Muscle layer of colon (tissue), 2 donors: ENCODE data around the gene XPO4.
"Not testable (repeated sequence)": the region's sequence is repeated elsewhere in the genome, so short reads cannot be mapped to it uniquely, and the experiment has no call there.

Experiments
- H3K27ac ChIP-seq: one replicate; pipeline ENCODE4 v1.7.0; 2013; ENCODE audit warnings: low read depth, mild to moderate bottlenecking, low read length, moderate library complexity
- H3K27me3 ChIP-seq, 2 donors: one replicate each; pipeline ENCODE4 v1.7.0; 2013; ENCODE audit warnings: low read length in 2 of 2, mild to moderate bottlenecking in 2 of 2; ENCODE audit not compliant: insufficient read depth in 2 of 2, control insufficient read depth in 1 of 2
- H3K36me3 ChIP-seq: one replicate; pipeline ENCODE4 v1.7.0; 2013; ENCODE audit warnings: mild to moderate bottlenecking, low read length; ENCODE audit not compliant: insufficient read depth
- H3K4me1 ChIP-seq: one replicate; pipeline ENCODE4 v1.7.0; 2013; ENCODE audit warnings: mild to moderate bottlenecking, low read length; ENCODE audit not compliant: insufficient read depth
- H3K4me3 ChIP-seq, 2 donors: one replicate each; pipeline ENCODE4 v1.7.0; 2013; ENCODE audit warnings: low read length in 2 of 2, low read depth in 1 of 2, mild to moderate bottlenecking in 1 of 2, moderate library complexity in 1 of 2
- H3K9ac ChIP-seq: one replicate; pipeline ENCODE4 v1.7.0; 2013; ENCODE audit warnings: low read length
- H3K9me3 ChIP-seq: one replicate; pipeline ENCODE4 v1.7.0; 2013; ENCODE audit warnings: mild to moderate bottlenecking, low read length
- donor health status: abdominal sarcoma.
- donor health status: Adenocarcinoma of cecum.

The XPO4 gene

DNA sequence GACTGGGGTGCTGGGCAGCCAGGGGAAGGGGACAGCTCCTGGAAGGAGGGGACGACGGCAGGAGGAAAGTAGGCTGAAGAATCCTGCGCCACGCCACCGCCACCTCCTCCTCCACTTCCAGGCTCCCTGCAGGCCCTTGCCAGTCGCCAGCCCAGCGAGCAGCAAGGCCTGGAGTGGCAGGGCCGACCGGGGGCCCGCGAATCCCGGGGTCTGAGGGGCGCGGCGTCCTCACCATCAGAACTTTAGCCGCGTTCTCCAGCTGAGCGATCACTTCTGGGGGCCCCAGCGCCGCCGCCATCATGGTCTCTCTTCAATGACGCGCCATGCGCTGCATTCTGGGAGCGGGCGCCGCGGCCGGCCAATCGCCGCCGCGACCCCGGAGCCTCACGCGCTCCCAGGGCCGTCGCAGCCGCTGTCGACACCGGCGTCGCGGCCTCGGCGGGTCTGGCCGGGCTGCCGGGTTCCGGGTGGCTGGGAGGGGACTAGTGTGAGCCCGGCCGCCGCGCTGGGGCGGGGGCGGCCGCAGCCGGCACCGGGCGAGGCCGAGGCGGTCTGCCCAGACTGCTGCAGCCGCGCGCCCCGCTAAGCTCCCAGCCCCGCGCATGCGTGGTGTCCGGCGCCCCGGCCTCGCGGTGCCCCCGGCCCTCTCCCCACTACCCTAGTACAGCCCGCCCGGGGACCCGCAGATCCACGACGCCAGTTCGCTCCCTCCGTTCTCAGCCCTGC lies at the start of gene XPO4:
Gene XPO4, minus strand, starts transcription at position 309 of the 726 bp plus-strand sequence. Its CDS starts 8 bp downstream, at position 301.
- peaks cover 12% of the 10 kb centered on the region for H3K4me1 ChIP-seq
- H3K36me3 ChIP-seq = no peaks in the 10 kb centered on the region
- peak within 1 kb of the TSS; percentile 85 to 86 for H3K4me3 ChIP-seq
- H3K9ac ChIP-seq = peak within 1 kb of the TSS; percentile 93
- no peaks in the 10 kb centered on the region for H3K9me3 ChIP-seq
- H3K27ac ChIP-seq = peak within 1 kb of the TSS; percentile 91
- H3K27me3 ChIP-seq = no peaks in the 10 kb centered on the region

- not testable (repeated sequence) for H3K27ac ChIP-seq, H3K27me3 ChIP-seq, H3K9me3 ChIP-seq, H3K4me3 ChIP-seq, H3K36me3 ChIP-seq, H3K4me1 ChIP-seq, H3K9ac ChIP-seq
These were observed 45.5 kb upstream of the XPO4 start for GRCh38 chr13:20948001-20948400.

GRCh38 chr13:20945952-20946383 lies 43.4 kb upstream of the XPO4 start:
- Histone ChIP-seq H3K4me1 (peaks cover 14% of the 10 kb centered on the region), H3K9me3 (no peaks in the 10 kb centered on the region), H3K9ac (no peak overlapping the region), H3K36me3 (no peaks in the 10 kb centered on the region), H3K4me3 (no peak overlapping the region), H3K27ac (no peak overlapping the region), H3K27me3 (no peaks in the 10 kb centered on the region)

GRCh38 chr13:20942938-20943559 lies 40.5 kb upstream of the XPO4 start:
- no peaks in the 10 kb centered on the region for H3K9me3 ChIP-seq
- peak overlapping the region; percentile 65 for H3K27ac ChIP-seq
- H3K36me3 ChIP-seq = no peaks in the 10 kb centered on the region
- peak overlapping the region in 1 of 2 donors; percentile 16 for H3K4me3 ChIP-seq
- H3K4me1 ChIP-seq = peaks cover 23% of the 10 kb centered on the region
- H3K27me3 ChIP-seq = no peaks in the 10 kb centered on the region
- no peak overlapping the region for H3K9ac ChIP-seq

GRCh38 chr13:20940511-20940910 lies 38.0 kb upstream of the XPO4 start:
- not testable (repeated sequence) for H3K9ac ChIP-seq, H3K9me3 ChIP-seq, H3K27ac ChIP-seq, H3K4me3 ChIP-seq, H3K27me3 ChIP-seq, H3K36me3 ChIP-seq
- peaks cover 23% of the 10 kb centered on the region for H3K4me1 ChIP-seq

GRCh38 chr13:20940083-20940482 lies 37.5 kb upstream of the XPO4 start:
- H3K9ac ChIP-seq = no peak overlapping the region
- no peaks in the 10 kb centered on the region for H3K9me3 ChIP-seq
- H3K36me3 ChIP-seq = no peaks in the 10 kb centered on the region
- H3K4me1 ChIP-seq = peaks cover 23% of the 10 kb centered on the region
- no peak overlapping the region for H3K4me3 ChIP-seq
- no peak overlapping the region for H3K27ac ChIP-seq
- H3K27me3 ChIP-seq = no peaks in the 10 kb centered on the region

DNA sequence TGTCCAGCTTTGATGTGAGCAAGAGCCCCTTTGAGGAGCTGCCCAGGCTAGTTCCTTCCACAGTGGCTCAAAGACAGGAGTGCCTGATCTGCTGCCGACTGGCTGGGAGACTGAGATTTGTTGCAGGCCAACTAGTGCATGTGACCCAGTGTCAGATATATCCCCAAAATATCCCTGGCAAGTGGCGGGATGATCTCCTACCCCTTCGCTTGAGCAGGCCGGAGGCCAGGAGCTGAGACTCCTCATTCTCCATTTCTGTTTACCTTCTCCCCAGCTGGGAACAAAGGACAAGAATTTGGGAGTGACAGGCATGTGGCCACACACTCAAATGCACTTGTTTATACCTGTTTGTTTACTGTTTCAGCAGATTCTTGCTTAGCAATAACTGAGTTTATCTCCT lies 37.1 kb upstream of the XPO4 start:
- peaks cover 23% of the 10 kb centered on the region for H3K4me1 ChIP-seq
- H3K27me3 ChIP-seq = no peaks in the 10 kb centered on the region
- H3K4me3 ChIP-seq = no peak overlapping the region
- no peak overlapping the region for H3K27ac ChIP-seq
- H3K9me3 ChIP-seq = no peaks in the 10 kb centered on the region
- H3K36me3 ChIP-seq = no peaks in the 10 kb centered on the region
- H3K9ac ChIP-seq = no peak overlapping the region

DNA sequence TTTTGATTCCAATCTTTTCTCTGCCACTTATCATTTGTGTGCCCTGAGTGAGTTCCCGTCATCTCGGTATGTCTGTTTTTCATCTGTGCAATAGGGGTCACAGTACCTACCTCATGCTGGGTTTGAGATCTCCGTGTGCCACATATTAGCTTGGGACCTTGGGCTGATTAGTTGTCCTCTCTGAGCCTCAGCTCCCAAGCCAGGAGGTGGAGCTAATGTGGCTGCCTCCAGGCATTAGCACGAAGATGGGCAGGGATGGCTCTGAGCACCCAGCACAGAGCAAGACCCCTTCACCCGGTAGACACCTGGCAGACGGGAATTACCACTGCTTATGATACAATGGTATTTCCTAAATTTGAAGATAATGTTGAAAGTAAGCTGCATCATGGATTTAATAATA lies 35.8 kb upstream of the XPO4 start:
- Histone ChIP-seq H3K27ac (no peak overlapping the region), H3K27me3 (no peaks in the 10 kb centered on the region), H3K9me3 (no peaks in the 10 kb centered on the region), H3K4me1 (peaks cover 18% of the 10 kb centered on the region), H3K4me3 (no peak overlapping the region), H3K9ac (no peak overlapping the region), H3K36me3 (no peaks in the 10 kb centered on the region)

GRCh38 chr13:20927596-20928257 lies 25.2 kb upstream of the XPO4 start:
- Histone ChIP-seq H3K36me3 (no peaks in the 10 kb centered on the region), H3K4me3 (no peak overlapping the region), H3K4me1 (no peaks in the 10 kb centered on the region), H3K27ac (no peak overlapping the region), H3K9ac (no peak overlapping the region), H3K27me3 (no peaks in the 10 kb centered on the region), H3K9me3 (no peaks in the 10 kb centered on the region)

- not testable (repeated sequence) for H3K27me3 ChIP-seq, H3K9me3 ChIP-seq, H3K36me3 ChIP-seq, H3K4me1 ChIP-seq, H3K4me3 ChIP-seq, H3K27ac ChIP-seq, H3K9ac ChIP-seq
These were observed 22.8 kb upstream of the XPO4 start for GRCh38 chr13:20925395-20925790.

GRCh38 chr13:20924758-20925394 lies 22.3 kb upstream of the XPO4 start:
- H3K36me3 ChIP-seq = no peaks in the 10 kb centered on the region
- no peak overlapping the region for H3K9ac ChIP-seq
- no peaks in the 10 kb centered on the region for H3K9me3 ChIP-seq
- no peaks in the 10 kb centered on the region for H3K27me3 ChIP-seq
- no peak overlapping the region for H3K4me3 ChIP-seq
- no peak overlapping the region for H3K27ac ChIP-seq
- no peaks in the 10 kb centered on the region for H3K4me1 ChIP-seq
